Type B pancreatic cell (in vitro differentiated cells): ENCODE results near the gene FASTK. TPM values are rescaled to one million over a fixed set of nuclear protein-coding genes. Genes with fewer than 3 reads are reported as not detected.

Experiments used
- DNase-seq: peaks from one replicate; pipeline ENCODE4 v3.0.0; 2021; ENCODE audit warnings: mixed read lengths; ENCODE audit not compliant: unreplicated experiment; ENCODE audit errors: extremely low spot score
- H3K27ac Mint-ChIP-seq: 2 replicates; pipeline ENCODE4 v1.8.0; 2021; ENCODE audit warnings: mild to moderate bottlenecking, mixed read lengths
- H3K27me3 Mint-ChIP-seq: 2 replicates; pipeline ENCODE4 v1.8.0; 2021; ENCODE audit warnings: mixed read lengths
- H3K36me3 Mint-ChIP-seq: 2 replicates; pipeline ENCODE4 v1.8.0; 2021; ENCODE audit warnings: mixed read lengths
- H3K4me1 Mint-ChIP-seq: one replicate; pipeline ENCODE4 v1.8.0; 2021; ENCODE audit warnings: mixed read lengths; ENCODE audit not compliant: unreplicated experiment
- H3K4me3 Mint-ChIP-seq: 2 replicates; pipeline ENCODE4 v1.8.0; 2021; ENCODE audit warnings: mild to moderate bottlenecking, mixed read lengths
- H3K9me3 Mint-ChIP-seq: 2 replicates; pipeline ENCODE4 v1.8.0; 2021; ENCODE audit warnings: mixed read lengths
- total RNA-seq: library from RNA; stranded (reverse); gene quantifications from 2 replicates; pipeline ENCODE4 v1.2.1, GENCODE V29; 2021; ENCODE audit warnings: low replicate concordance
- TF ChIP-seq, protein P1 (sequence below): fragments of 200-600 bp; sonication (generic); conservative IDR thresholded peaks from 2 replicates; pipeline ENCODE4 v1.5.0; 2021; ENCODE audit warnings: antibody characterized with exemption, mild to moderate bottlenecking

Gene FASTK
- total RNA-seq, 1 donor from 2014 or later: 100 TPM

DNA sequence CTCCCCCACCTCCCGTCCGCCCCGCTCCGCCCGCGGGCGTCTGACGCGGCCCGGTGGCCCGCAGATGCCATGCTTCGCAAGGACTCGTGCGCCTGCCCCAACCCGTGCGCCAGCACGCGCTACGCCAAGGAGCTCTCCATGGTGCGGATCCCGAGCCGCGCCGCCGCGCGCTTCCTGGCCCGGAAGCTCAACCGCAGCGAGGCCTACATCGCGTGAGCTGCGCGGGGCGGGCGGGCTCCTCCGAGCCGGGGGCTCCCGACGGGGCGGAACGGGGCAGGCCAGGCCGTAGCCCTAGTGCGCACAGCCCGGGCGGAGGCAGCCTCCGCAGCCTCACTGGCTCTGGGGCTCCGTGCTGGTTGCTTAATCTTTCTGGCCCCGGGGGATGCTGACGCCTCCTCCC lies 29.5 kb downstream of the FASTK start:
- no peak overlapping the region for H3K4me3 Mint-ChIP-seq
- DNase-seq: no peak
- no peaks in the 10 kb centered on the region for H3K9me3 Mint-ChIP-seq
- H3K27ac Mint-ChIP-seq: no peak overlapping the region
- peaks cover 6% of the 10 kb centered on the region for H3K4me1 Mint-ChIP-seq
- TF ChIP-seq, protein P1, sequence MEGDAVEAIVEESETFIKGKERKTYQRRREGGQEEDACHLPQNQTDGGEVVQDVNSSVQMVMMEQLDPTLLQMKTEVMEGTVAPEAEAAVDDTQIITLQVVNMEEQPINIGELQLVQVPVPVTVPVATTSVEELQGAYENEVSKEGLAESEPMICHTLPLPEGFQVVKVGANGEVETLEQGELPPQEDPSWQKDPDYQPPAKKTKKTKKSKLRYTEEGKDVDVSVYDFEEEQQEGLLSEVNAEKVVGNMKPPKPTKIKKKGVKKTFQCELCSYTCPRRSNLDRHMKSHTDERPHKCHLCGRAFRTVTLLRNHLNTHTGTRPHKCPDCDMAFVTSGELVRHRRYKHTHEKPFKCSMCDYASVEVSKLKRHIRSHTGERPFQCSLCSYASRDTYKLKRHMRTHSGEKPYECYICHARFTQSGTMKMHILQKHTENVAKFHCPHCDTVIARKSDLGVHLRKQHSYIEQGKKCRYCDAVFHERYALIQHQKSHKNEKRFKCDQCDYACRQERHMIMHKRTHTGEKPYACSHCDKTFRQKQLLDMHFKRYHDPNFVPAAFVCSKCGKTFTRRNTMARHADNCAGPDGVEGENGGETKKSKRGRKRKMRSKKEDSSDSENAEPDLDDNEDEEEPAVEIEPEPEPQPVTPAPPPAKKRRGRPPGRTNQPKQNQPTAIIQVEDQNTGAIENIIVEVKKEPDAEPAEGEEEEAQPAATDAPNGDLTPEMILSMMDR: no peak
- H3K36me3 Mint-ChIP-seq: peaks cover 4% of the 10 kb centered on the region
- peaks cover 20% of the 10 kb centered on the region for H3K27me3 Mint-ChIP-seq

DNA sequence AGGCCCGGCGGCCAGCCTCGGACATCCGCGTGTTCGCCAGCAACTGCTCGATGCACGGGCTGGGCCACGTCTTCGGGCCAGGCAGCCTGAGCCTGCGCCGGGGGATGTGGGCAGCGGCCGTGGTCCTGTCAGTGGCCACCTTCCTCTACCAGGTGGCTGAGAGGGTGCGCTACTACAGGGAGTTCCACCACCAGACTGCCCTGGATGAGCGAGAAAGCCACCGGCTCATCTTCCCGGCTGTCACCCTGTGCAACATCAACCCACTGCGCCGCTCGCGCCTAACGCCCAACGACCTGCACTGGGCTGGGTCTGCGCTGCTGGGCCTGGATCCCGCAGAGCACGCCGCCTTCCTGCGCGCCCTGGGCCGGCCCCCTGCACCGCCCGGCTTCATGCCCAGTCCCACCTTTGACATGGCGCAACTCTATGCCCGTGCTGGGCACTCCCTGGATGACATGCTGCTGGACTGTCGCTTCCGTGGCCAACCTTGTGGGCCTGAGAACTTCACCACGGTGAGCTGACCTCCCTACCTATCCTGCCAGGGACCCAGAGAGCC lies 31.6 kb downstream of the FASTK start:
- peaks cover 4% of the 10 kb centered on the region for H3K36me3 Mint-ChIP-seq
- TF ChIP-seq, protein P1: no peak
- peaks cover 20% of the 10 kb centered on the region for H3K27me3 Mint-ChIP-seq

DNA sequence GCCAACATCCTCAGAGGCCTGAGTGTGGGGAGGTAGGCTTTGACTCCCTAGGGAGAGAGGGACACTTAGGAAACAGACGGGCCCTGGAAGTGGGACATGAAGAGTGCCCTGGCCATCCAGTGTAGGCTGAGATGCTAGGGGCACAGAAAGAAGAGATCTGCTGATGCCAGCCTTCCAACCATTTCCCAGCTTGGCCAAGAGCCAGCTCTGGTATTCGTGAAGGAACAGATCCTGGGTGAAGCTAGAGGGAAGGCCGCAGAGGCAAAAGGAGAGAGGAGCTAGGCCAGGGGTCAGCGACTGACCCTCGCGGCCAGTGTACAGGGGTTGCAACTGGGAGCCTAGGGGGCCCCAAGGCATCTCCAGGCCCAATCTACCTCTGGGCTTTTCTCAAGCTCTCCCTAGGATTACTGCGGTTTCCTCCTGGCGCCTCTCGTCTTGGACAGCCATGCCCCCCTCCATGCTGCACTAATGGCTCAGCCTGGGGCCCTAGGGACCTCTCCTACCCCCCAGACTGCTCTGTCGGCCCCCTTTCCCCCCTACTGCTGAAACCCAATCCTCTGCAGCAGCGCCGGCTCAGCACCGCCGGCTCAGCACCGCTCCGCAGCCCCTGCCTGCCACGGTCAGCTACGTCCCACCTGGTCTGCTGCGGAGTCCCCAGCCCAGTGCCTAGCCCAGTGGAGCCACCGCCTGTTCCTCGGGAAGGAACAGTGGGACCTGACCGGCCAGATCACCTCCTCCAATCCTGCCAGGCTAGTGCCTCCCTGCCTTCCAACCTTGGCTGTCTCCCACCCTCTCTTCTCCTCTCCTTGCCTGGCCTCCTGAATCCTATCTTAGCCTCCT lies 32.4 kb downstream of the FASTK start, which contains the start of gene ASIC3:
Gene ASIC3, plus strand, starts transcription at position 556 of the 840 bp plus-strand sequence. CDS start 355 bp downstream, outside the sequence.
- H3K4me3 Mint-ChIP-seq: no peak within 1 kb of the TSS

More for the DNA sequence above, 31.6 kb downstream of the FASTK start:
- no peaks in the 10 kb centered on the region for H3K9me3 Mint-ChIP-seq
- no peak for DNase-seq
- H3K4me3 Mint-ChIP-seq: no peak overlapping the region
- peaks cover 5% of the 10 kb centered on the region for H3K4me1 Mint-ChIP-seq
- H3K27ac Mint-ChIP-seq: no peak overlapping the region

DNA sequence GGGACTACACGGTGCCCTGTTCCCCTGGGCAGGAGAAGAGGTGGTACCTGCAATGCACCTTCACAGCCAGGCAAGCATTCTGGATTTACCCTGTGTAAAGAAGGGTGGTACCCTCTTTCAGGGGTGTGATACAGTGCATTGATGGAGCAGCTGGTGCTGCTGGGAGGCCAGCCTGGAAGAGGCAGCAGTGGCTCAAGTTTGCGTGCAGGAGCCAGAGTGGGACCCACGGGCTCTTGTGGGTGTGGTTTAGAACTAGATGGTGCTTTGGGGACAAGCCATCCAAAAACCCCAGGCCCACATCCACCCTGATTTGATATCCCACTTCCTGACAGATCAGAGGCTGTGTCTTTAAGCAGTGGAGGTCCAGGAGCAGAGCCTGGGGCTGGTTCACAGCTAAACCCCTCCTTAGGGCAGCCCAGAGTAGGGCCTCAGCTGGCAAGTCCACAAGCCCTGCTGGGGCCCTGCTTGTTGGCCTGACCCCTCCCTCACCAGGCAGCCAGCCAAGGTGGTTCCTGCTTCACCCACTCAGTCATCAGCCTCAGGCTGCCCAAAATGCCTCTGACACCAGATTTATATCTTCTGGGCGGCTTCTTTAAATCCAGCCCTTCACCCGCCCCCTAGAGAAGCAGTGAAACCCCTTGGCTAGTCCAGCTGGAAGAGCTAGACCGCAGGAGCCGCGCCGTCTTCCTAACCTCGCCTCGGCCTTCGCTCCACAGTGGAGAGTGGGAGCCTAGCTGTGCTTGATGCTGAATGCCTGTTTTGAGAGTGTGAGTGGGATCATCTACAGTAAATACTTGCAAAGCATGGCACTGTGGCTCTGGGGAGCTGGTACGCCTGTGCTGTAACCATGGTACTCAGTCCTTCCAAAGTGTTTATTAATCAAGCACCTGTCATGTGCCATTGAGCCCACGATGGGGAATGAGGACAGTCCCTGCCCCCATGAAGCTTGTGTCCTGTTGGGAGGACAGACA lies 33.7 kb downstream of the FASTK start:
- no peaks in the 10 kb centered on the region for H3K9me3 Mint-ChIP-seq
- H3K27me3 Mint-ChIP-seq: peaks cover 14% of the 10 kb centered on the region
- no peak overlapping the region for H3K27ac Mint-ChIP-seq
- TF ChIP-seq, protein P1: no peak
- no peak overlapping the region for H3K4me3 Mint-ChIP-seq
- DNase-seq: no peak
- no peaks in the 10 kb centered on the region for H3K36me3 Mint-ChIP-seq
- H3K4me1 Mint-ChIP-seq: peaks cover 5% of the 10 kb centered on the region

More for the DNA sequence above, 32.4 kb downstream of the FASTK start, which contains the start of gene ASIC3:
- no peaks in the 10 kb centered on the region for H3K9me3 Mint-ChIP-seq
- TF ChIP-seq, protein P1: no peak
- H3K27me3 Mint-ChIP-seq: peaks cover 20% of the 10 kb centered on the region
- no peak for DNase-seq
- H3K4me1 Mint-ChIP-seq: peaks cover 5% of the 10 kb centered on the region
- H3K27ac Mint-ChIP-seq: no peak within 1 kb of the TSS
- H3K36me3 Mint-ChIP-seq: peaks cover 4% of the 10 kb centered on the region

DNA sequence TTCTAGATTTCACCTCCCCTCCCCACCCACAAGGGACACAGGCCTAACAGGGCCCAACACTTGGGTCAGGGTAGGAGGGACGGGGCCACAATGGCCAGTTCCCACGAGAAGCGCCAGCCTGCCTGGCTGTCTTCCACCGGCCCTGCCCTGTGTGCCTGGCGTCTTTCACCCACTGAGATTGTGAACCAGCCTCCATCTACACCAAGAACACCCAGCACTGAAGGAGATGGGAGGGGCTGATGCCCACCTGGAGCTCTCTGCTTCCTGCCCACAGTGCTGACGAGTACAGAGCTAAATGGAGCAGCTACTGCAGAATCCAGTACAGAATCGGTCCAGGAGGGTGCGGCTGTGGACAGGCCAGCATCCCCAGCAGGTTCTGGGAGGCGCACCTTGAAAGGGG lies 34.6 kb downstream of the FASTK start:
- H3K36me3 Mint-ChIP-seq: no peaks in the 10 kb centered on the region
- no peaks in the 10 kb centered on the region for H3K9me3 Mint-ChIP-seq
- DNase-seq: no peak
- no peak overlapping the region for H3K4me3 Mint-ChIP-seq
- H3K27me3 Mint-ChIP-seq: peaks cover 14% of the 10 kb centered on the region
- TF ChIP-seq, protein P1: no peak
- H3K4me1 Mint-ChIP-seq: peaks cover 5% of the 10 kb centered on the region
- H3K27ac Mint-ChIP-seq: no peak overlapping the region
